Measurements from ENCODE around the gene PRKCQ.
"Not testable (repeated sequence)": the region's sequence is repeated elsewhere in the genome, so short reads cannot be mapped to it uniquely, and the experiment has no call there.

PRKCQ gene

DNA sequence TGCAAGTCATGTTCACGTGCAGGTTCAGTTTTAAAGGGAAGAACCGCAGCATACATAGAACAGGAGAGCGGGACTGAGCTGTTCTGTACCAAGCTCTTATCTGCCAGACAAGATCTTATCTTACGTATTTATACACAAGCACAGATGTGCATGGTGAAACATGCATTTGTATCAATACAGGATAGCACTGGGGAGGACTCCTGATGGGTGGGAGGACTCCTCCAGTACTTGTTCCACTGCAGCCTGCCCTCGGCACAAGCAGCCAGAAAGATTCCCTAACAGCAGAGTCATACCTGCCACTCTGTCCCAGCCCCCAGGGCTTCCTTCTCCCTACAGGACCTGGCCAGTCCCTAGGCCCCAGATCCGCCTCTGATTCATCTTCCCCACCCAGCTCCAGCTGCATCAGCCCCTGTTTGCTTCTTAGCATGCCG is 13.2 kb upstream of the PRKCQ start:
- DNase-seq (ENCODE audit: low read depth) = no peak

DNA sequence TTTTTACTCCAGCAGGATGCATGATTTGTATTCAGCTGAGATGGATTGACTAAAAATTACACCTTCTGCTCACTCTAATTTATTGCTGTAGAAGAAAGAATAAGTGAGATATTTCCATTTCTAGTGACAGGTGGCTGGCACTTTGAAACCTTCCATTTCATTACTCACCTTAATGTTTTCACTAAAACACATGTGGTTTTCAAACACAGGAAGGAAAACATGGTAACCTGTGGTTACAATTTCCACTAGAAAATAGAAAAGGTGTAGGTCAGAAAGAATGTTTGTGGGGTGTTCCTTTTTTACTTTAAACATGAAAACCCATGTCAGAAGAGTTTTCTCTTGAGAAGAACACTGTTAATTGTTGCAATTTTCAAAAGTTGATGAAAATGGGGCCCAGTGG is 12.0 kb upstream of the PRKCQ start:
- DNase-seq (ENCODE audit: low read depth) = no peak

DNA sequence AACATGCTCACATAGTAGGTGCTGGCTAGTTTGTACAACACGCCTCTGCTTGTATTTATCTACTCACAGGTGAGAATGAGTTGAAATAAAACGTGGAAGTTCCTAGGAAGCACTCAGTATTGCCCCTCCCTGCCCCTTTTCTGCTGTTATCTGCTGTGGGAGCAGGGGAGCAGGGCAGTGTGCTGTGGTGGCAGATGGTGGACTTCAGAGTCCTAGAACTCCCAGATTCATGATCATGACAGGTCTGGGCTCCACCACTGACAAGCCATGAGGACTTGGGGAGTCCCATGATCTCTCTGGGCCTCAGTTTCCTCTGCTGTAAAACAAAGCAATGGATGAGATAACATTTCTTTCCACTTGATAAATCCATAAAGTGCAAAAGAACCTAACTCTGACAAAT is 11.6 kb upstream of the PRKCQ start:
- no peak for DNase-seq (ENCODE audit: low read depth)

DNA sequence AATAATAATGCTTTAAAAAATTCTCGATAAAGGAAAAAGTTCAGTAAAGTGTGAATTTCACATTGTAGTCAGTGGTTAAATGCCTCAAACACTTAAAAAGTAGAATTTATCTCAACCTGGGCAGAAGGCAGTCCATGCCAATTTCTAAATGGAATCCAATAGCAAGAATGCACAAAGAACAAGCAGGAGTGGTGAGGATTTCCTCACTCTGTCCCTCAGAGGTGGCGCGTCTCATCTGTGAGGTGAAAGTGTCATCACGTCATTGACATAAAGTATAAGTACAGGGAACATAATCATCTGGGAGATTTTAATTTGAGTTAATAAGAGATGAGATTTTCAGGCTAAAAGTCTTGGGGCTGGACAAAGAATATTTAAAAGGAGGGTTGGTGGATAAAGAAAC is 10.0 kb upstream of the PRKCQ start:
- no peak for DNase-seq (ENCODE audit: low read depth)

DNA sequence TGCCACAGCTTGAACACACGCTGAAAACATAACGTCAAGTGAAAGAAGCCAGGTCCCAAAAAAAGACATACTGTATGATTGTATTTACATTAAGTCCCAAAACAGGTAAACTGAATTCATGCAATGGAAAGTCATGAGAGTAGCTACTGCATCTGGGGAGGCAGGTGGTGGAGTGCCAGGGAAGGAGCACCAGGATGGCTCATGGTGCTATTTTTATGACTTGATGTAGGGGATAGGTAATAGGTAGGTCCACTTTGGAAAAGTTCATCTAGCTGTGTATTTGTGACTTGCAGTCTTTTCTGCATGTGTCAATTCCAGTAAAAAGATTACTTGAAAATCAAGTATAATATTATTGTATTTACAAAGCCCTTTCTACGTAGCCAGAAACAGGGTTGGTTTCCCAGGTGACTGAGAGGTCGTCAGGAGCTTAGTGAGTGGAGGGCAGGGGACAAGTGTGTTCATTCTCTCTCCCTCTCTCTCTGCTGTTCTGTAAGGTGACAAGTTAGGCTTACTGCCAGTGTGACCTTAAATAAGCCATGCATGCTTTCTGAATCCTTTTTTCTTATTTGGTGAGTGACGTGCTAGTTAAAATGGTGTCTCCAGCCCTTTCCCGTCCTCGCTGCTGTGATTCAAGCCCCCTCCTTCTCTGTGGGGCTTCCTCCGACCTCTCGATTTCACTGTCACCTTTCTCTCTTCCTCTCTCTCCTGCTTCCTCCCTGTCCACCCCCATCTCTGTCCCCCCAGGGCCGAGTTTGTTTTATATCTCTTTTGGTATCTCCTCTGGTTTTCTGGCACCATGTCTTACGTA is 9.4 kb upstream of the PRKCQ start:
- DNase-seq (ENCODE audit: low read depth) = no peak

DNA sequence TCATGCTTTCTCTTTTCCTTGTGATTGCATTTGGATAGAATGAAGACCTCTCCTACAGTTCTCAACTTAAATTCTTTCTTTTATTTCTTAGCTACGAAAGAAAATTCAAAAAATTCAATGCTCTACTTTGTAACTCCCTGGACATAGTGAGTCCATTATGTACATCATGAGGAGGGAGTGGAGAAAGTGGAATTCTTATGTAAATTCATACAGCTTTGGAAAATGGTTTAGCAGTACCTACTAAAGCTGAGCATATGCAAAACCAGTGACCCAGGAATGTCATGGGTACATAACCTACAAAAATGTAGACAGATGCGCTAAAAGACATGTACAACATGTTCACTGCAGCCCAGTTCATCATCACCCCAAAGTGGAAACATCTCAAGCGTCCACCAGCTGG is 8.8 kb upstream of the PRKCQ start:
- no peak for DNase-seq (ENCODE audit: low read depth)

DNA sequence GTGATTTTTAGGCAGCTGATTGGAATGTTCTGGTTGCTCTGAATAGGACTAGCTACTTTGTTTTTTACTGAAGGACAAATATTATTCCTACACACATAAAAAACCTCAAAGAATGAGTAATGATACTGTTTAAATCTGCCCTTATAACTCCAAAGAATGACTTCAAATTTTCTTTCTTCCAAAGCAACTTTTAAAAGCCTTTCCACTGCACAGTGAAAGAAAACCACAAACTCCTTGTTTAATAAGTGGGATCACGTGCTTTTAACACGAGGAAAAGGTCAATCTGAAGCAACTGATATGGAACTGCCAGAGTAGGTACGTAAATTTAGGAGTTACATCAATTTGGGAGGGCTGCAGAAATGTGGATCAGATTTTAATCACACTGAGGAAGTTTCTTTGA is 8.0 kb upstream of the PRKCQ start:
- DNase-seq (ENCODE audit: low read depth) = no peak

DNA sequence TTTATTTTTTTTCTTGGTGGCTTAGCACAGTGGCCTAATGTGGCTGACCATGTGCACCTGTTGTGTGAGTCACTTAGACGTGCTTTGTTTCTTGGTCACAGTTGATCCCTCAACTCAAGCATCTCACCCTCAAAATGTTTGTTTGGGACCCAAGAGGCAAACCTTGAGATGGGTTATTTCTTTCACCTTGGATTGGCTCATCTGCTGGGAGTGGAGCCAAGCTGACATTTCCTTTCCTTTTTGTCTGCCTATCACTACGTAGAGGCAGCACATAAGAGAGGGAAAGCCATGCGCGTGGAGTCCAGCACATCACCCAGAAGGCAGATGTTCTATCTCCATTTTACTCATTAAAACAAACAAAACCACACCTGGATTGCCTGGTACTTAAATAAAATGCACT is 6.4 kb upstream of the PRKCQ start:
- no peak for DNase-seq (ENCODE audit: low read depth)

DNA sequence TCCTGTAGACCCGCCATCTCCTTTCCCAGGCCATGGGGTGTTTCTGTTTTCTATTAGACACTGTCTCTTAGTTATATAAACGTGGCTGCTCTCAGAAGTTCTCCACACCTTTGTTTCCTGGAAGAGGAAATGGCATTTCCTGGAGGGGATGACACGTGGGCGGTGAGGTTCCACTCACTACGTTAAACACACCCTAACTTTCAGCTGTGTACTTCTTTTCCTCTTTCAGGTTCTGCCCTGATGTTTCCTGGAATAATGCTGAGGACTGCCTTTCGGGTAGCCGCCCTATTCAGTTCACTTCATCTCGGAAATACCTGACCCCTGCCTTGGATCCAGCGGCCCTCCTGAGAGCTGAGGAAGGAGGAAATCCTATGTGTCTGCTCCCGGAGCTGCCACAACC is 3.4 kb upstream of the PRKCQ start:
- no peak for DNase-seq (ENCODE audit: low read depth)

DNA sequence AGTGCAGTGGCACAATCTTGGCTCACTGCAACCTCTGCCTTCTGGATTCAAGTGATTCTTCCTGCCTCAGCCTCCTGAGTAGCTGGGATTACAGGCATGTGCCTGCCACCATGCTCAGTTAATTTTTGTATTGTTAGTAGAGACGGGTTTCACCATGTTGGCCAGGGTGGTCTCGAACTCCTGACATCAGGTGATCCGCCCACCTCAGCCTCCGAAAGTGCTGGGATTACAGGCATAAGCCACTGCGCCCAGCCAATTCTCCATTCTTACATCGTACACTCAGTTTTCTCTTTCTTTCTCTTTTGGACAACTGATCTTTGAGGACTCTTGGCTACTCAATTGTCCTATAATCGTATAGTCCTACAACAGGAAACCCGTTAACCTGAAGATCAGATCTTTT is 2.8 kb upstream of the PRKCQ start:
- not testable (repeated sequence) for DNase-seq (ENCODE audit: low read depth)

DNA sequence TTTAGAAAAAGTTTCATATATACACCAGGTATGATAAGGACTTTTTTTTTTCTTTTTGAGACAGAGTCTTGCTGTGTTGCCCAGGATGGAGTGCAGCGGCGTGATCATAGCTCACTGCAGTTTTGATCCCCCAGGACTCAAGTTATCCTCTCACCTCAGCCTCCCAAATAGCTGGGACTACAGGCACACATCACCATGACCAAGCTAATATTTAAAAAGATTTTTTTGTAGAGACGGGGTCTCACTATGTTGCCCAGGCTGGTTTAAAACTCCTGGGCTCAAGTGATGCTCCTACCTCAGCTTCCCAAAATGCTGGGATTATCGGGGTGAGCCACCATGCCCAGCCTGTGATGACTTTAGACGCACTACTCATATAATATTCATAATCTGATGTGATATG is 2.2 kb upstream of the PRKCQ start:
- no peak for DNase-seq (ENCODE audit: low read depth)

DNA sequence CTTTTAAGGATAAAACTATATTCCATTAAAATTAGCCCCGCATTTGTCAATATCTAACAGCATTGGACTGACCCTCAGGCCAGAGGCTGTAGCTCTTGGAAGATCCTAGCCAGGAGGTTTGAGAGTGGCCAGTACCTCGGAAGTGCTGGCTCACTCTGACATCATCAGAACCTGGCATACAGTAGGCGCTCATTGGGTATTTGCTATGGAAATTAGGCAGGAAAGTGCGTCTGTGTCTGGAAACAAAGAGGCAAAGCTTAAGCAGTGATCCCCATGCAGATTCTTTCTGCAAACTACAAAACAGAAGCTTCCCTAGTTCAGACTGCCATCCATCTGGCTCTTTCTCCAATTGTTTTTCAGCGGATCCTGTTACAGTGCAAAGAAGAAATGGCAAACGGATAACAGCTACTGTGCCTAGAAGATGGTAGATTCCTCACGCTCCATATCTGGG is 1.7 kb upstream of the PRKCQ start:
- DNase-seq (ENCODE audit: low read depth) = no peak

DNA sequence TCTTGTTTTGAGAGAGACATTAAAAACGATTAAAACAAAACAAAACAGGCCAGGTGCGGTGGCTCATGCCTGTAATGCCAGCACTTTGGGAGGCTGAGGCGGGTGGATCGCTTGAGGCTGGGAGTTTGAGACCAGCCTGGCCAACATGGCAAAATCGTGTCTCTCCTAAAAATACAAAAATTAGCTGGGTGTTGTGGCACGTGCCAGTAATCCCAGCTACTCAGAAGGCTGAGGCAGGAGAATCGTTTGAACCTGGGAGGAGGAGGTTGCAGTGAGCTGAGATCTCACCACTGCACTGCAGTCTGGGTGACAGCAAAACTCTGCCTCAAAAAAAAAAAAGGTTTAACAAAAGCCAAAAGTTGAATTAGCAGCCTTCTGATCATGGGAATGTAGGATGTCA is 1.1 kb upstream of the PRKCQ start:
- DNase-seq (ENCODE audit: low read depth) = not testable (repeated sequence)

DNA sequence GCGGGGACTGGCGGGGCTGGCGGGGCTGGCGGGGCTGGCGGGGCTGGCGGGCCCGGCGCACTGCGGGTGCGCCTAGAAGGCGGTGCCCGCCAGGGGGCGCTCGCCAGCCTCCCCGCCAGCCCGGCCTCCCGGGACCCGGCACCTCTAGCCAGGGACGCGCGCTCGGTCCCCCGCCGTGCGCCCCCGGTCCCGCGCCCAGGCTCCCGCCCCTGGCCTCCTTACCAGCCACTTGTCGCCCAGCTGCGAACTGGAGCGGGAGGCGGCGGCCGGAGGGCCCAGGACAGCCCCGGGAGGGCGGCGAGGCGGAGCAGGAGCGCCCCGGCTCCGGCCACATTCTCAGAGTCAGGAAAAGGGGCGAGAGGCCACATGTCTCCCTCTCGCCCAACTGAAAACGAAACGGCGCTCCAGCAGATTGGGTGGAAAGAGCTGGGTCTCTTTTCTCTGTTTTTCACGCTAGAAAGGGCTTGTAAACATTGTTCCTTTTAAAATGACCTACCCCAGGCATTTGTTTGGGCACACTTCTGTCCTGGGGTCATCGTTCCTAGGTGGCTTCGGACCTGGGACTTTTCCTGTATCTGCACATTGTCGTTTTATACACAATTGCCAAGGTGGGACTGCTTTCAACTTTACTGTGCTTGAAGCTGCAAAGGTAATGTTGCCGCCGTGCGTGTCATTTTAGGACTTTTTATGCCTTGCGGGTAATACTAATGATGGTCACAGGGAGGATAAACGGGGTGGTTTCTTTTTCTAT is 378 bp upstream of the PRKCQ start:
- peak; percentile 59 for DNase-seq (ENCODE audit: low read depth)

DNA sequence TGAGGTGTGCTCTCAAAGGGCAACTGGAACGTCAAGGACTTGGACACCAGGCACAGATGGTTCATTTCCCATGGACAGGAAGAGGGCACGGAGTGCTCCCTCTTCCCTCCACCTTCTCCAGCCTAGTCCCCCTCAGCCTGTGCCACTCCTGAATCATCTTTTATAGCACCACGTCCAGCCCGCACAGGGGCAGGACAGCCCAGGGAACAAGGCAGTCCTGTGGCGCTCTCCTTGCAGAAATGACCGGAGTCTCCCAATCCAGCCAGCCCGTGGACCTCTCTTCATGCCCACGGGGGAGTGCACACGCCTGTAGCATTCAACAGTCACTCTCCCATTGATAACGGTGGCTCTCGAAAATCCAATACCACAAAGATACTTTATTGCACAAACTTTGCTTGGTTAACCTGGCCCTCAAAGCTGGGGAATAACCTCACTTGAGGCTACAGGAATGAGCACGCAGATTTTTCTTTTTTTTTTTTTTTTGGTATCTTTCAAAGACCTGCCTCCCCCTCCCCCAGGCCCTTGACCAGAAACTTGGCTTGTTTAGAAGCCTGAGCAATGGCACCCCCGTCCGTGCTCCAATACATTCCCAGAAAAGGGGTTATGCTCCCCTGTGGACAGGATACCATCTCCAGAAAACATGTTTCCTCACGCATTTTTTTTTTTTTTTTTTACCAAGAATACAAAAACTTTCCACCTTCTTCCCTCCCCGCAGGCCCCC is 733 bp downstream of the PRKCQ start:
- DNase-seq (ENCODE audit: low read depth) = no peak

DNA sequence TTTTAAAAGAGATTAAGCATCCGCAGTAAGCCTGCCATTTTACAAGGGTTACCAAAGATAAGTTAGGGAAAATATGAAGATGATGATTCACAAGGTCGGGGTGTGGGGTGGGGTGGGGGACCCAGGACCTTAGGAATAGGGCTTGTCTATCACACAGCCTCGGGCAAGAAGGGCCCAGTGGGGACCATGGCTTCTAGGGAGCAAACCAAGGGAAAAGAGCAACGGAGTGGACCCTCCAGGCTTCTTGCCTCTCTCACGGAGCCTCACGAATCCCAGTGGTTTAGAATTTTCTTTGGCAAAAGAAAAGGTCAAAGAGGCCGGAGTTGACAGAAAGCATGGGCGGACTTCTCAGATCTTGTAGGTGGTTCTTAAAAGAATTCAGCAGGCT is 1.3 kb downstream of the PRKCQ start:
- DNase-seq (ENCODE audit: low read depth) = no peak

DNA sequence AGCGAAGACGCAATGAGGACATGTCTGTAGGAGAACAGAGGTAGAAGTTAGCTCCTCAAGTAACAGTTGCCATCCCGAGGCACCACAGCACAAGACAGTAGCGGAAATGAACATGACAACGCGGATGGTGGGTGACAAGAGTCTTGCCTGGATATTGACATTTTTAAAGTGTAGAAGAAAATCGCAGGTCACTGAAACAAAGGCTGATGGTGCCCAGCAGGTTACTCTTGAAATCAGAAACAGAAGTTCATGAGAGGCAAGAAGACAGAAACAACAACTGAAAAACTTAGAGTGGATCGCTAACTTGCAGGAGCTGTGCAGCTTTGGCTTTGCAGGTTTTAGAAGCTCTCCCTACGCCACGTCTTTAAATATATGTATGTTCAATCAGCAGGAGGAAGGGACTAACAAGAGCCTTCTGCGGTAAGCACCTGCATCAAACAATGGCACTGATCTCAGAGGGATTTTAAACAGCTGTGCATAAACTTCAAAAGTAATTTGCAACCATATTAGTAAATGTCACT is 1.8 kb downstream of the PRKCQ start:
- no peak for DNase-seq (ENCODE audit: low read depth)

DNA sequence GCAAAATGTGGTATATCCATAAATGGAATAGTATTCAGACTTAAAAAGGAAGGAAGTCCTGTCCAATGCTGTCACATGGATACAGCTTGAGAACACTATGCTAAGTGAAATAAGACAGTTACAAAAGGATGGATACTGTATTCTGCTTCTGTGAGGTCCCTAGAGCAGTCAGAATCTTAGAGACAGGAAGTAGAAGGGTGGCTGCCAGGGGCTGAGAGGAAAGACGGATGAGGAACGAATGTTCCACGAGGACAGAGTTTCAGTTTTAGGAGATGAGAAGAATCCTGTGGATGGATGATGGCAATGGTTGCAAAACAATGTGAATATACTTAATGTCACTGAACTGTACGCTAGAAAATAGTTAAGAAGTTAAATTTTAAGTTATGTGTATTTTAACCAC is 3.8 kb downstream of the PRKCQ start:
- DNase-seq (ENCODE audit: low read depth) = no peak

DNA sequence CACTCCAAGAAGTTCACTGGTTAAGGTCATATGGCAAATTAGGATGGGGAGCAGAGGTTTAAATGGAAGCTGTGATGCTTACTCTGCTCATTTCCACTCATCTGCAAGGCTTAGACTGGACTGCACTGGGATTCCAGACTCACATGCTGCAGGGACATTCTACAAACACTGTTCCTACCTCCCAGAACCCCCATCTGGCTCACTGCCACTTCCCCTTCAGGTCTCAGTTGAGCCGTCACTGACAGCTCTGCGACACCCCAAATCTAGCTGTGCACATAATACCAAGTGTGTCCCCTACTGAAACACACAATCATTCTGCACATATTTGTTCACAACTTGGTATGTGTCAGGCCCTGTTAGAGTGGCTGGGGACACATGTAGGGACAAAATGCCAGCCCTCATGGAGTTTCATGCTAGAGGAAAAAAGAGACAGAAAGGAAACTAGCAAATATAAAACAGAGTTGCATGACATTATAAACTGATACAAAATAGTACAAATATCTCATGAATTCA is 5.4 kb downstream of the PRKCQ start:
- DNase-seq (ENCODE audit: low read depth) = no peak

DNA sequence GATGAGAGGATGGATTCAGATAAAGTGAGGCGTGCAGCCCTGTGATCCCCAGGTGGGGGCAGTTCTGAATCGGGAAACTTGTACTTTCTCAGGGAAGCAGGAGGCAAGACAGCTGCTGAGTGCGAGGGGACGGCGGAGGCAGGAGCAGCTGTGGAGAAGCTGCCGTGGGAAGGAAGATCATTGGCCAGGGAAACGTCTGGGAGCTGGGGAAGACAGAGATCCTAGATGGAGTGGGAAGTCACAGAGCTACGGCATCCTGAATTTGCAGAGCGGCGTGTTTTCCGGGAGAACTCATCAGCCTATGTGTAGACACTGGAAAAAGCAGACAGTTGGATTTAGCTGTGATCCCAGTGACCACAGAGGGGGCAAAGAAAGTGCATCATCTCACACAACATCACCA is 9.2 kb downstream of the PRKCQ start:
- DNase-seq (ENCODE audit: low read depth) = no peak

DNA sequence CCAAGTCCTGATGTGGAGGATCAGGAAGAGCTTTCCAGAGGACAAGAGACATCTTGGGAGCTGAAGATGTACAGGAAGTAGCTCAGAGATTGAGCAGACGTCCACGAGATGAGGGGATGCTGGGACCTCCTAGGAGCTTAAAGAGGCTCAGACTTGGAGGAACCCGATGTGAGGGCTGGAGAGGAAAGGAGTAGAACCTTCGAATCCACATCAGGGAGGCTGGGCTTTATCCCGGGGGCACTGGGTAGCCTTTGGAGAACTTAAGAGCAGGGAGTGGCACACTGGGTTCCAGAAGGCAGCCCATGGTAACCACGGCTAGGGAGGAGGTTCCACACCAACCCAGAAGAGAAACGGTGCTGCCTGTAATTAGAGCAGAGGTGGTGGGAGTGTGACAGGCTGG is 10.8 kb downstream of the PRKCQ start:
- DNase-seq (ENCODE audit: low read depth) = no peak

DNA sequence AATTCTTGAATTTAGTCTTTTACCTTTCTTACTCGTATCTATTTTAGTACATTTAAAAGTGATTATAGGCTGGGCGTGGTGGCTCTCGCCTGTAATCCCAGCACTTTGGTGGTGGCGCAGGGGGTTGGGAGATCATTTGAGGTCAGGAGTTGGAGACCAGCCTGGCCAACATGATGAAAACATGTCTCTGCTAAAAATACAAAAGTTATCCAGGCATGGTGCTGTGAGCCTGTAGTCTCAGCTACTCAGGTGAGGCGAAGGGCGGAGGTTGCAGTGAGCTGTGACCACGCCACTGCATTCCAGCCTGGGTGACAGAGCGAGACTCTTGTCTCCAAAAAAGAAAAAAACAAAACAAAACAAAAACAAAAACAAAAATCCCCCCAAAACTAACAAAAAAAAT is 12.2 kb downstream of the PRKCQ start:
- no peak for DNase-seq (ENCODE audit: low read depth)
